MCF 10A (cell line): ENCODE data around the gene SPEM2. TPM values are rescaled to one million over a fixed set of nuclear protein-coding genes. Genes with fewer than 3 reads are reported as not detected.

Experiments
- BruUV-seq: library from RNA; stranded (reverse); fragments of 400-500 nt; replicated peaks from 2 replicates; lab custom pipeline; 2021; lab: Mats Ljungman, UMichigan
- CTCF ChIA-PET: fragments of 300-600 bp; sonication (Branson Sonifier 250); formaldehyde crosslinking; extraction: SDS; loops from one replicate; lab custom pipeline; 2021; ENCODE audit warnings: antibody characterized with exemption, inconsistent platforms; lab: Yijun Ruan, JAX
- POLR2A ChIA-PET: fragments of 300-600, 350-650 bp; sonication (Branson Sonifier 250); formaldehyde crosslinking; extraction: SDS; loops from one replicate; lab custom pipeline; 2020; ENCODE audit warnings: antibody characterized with exemption, inconsistent platforms; lab: Yijun Ruan, JAX
- DNase-seq: peaks from one replicate; pipeline ENCODE4 v3.0.0-alpha.2; 2018; ENCODE audit not compliant: unreplicated experiment
- H3K27ac Mint-ChIP-seq: one replicate; pipeline ENCODE4 v1.8.0; 2022; ENCODE audit warnings: mild to moderate bottlenecking, low read depth, mixed read lengths; ENCODE audit not compliant: unreplicated experiment
- H3K27me3 Mint-ChIP-seq: one replicate; pipeline ENCODE4 v1.8.0; 2022; ENCODE audit warnings: mixed read lengths; ENCODE audit not compliant: insufficient read depth, unreplicated experiment
- H3K36me3 Mint-ChIP-seq: one replicate; pipeline ENCODE4 v1.8.0; 2022; ENCODE audit warnings: mild to moderate bottlenecking, moderate library complexity, mixed read lengths; ENCODE audit not compliant: insufficient read depth, unreplicated experiment
- H3K4me1 Mint-ChIP-seq: one replicate; pipeline ENCODE4 v1.8.0; 2022; ENCODE audit warnings: mixed read lengths; ENCODE audit not compliant: insufficient read depth, unreplicated experiment
- H3K4me3 Mint-ChIP-seq: one replicate; pipeline ENCODE4 v1.8.0; 2022; ENCODE audit warnings: mild to moderate bottlenecking, moderate library complexity, mixed read lengths; ENCODE audit not compliant: unreplicated experiment
- H3K9me3 Mint-ChIP-seq: one replicate; pipeline ENCODE4 v1.8.0; 2022; ENCODE audit warnings: mixed read lengths; ENCODE audit not compliant: unreplicated experiment
- intact Hi-C: fragments of 100-400 bp; cut with micrococcal nuclease; formaldehyde crosslinking; loops from 2 replicates; pipeline ENCODE4 v1.14.1; 2022
- total RNA-seq: library from RNA; stranded (reverse); gene quantifications from 2 replicates; pipeline ENCODE4 v1.2.3, GENCODE V29; 2022
- TF ChIP-seq, protein P1 (sequence below): fragments of 200-600 bp; IDR thresholded peaks from one replicate; pipeline ENCODE4 v1.8.0; 2022; ENCODE audit warnings: antibody characterized with exemption, mild to moderate bottlenecking; ENCODE audit not compliant: unreplicated experiment

The SPEM2 gene
- total RNA-seq, 1 experiment from 2014 or later: not detected

DNA sequence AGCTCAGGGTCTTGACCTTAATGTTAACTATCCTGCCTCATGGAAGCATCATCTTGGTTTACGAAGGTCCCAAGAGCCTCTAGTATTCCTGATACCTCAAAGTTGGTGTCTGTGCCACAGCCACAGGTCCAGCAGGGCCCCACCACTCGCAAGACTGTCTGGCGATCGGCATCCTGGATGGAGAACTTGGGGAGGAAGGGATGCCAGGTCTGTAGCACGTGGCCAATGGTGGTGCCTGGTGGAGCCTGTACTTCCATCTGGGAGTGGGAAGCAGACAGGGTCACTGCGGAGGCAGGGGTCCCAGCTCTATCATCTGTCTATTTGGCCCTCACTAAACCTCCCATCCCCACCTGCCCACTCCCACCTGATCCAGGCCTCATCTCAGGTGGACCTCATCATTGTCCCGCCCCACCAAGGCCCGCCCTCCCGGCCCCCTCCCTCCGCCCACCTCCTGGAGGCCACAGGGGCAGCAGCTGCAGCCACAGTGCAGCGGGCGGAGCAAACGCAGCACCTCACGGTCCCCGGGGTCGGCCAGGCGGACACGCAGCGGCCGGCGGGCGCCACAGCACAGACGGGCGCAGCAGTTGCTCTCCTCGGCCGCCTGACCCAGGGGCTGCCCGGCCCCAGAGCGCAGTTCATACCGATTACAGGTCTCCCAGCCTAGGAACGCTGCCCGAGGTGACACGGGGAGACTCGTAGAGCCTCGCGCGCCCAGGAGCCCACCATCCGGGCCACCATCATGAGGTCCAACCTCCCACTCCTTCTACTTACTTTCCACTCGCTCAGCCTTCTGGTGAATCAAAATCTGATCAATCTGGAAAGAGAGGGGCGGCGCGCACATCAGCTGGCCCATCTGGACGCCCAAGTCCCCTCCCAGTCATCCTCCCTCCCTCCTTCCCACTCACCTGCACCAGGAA, 32.5 kb upstream of the SPEM2 start:
- Mint-ChIP-seq H3K9me3 (no peaks in the 10 kb centered on the region), H3K36me3 (peaks cover 39% of the 10 kb centered on the region), H3K27me3 (no peaks in the 10 kb centered on the region), H3K27ac (no peak overlapping the region), H3K4me3 (peak overlapping the region; percentile 81), H3K4me1 (peaks cover 6% of the 10 kb centered on the region)
- DNase-seq: no peak
- CTCF ChIA-PET: interaction anchor here (0.6 to 1.2 kb wide), 3 partner anchors 12 to 296 kb away, joined by 3 to 5 read pairs (median 3); partner anchors contain the start of gene TNK1
- BruUV-seq: no TSS peak
- TF ChIP-seq, protein P1, sequence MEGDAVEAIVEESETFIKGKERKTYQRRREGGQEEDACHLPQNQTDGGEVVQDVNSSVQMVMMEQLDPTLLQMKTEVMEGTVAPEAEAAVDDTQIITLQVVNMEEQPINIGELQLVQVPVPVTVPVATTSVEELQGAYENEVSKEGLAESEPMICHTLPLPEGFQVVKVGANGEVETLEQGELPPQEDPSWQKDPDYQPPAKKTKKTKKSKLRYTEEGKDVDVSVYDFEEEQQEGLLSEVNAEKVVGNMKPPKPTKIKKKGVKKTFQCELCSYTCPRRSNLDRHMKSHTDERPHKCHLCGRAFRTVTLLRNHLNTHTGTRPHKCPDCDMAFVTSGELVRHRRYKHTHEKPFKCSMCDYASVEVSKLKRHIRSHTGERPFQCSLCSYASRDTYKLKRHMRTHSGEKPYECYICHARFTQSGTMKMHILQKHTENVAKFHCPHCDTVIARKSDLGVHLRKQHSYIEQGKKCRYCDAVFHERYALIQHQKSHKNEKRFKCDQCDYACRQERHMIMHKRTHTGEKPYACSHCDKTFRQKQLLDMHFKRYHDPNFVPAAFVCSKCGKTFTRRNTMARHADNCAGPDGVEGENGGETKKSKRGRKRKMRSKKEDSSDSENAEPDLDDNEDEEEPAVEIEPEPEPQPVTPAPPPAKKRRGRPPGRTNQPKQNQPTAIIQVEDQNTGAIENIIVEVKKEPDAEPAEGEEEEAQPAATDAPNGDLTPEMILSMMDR: no peak
- POLR2A ChIA-PET: interaction anchor here (0.7 to 2.4 kb wide), 12 partner anchors 7 to 683 kb away, joined by 3 to 17 read pairs (median 3); partner anchors contain the start of genes TMEM102, TMEM256 and TMEM95
- intact Hi-C loops: no loop called here

DNA sequence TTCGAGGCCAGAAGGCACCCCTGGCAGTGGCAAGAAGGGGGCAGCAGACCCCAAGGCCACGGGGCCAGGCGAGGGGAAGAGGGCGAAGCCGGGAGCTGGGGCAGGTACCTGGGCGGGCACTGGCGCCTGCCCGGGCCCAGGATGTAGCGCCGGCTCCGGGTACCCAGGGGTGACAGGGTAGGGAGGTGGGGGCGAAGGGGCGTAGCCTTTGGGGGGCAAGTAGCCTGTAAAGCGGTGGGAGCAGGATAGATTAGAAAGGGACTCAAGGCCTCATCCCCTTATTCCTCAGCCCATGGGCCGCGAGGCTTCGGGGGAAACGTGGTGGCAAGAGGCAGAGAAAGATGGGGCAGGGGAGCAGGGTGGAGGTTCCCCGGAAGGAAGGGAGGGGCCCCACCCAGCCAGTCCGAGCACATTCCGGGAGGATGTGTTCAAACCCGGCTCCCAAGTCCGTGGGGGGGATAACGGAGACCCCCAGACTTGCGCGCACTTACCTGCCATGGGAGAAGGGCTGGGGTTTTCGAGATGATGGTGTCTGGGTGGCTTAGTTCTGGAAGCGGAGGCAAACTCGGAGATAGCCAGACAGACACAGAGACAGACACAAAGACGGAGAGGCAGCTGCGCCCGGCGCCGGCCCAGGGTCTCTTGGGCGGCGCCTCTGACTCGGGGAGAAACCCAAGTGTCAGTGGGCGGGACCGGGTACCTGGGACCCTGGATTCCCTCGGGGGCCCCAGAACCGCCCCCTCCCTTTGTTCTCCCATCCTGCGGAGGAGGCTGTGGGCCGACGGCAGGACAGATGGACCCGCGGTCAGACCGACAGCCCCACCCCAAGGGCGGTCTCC, 31.6 kb upstream of the SPEM2 start:
- BruUV-seq: TSS peak; percentile 17
- ChIA-PET CTCF (interaction anchor here (0.6 to 1.3 kb wide), 4 partner anchors 33 to 295 kb away, joined by 3 to 4 read pairs (median 4); no protein-coding TSS in a partner anchor), POLR2A (interaction anchor here (0.7 to 2.4 kb wide), 9 partner anchors 8 to 682 kb away, joined by 3 to 17 read pairs (median 4); partner anchors contain the start of genes TMEM102, TMEM256 and TMEM95)
- DNase-seq: peak; percentile 33
- Mint-ChIP-seq H3K9me3 (no peaks in the 10 kb centered on the region), H3K27ac (no peak overlapping the region), H3K36me3 (peaks cover 30% of the 10 kb centered on the region), H3K27me3 (no peaks in the 10 kb centered on the region), H3K4me3 (peak overlapping the region; percentile 81), H3K4me1 (peaks cover 6% of the 10 kb centered on the region)
- TF ChIP-seq, protein P1: no peak
- intact Hi-C loops: loop anchor here (2.0 kb wide), 1 partner anchor 41 kb away; the partner anchor contains the start of gene TMEM102

DNA sequence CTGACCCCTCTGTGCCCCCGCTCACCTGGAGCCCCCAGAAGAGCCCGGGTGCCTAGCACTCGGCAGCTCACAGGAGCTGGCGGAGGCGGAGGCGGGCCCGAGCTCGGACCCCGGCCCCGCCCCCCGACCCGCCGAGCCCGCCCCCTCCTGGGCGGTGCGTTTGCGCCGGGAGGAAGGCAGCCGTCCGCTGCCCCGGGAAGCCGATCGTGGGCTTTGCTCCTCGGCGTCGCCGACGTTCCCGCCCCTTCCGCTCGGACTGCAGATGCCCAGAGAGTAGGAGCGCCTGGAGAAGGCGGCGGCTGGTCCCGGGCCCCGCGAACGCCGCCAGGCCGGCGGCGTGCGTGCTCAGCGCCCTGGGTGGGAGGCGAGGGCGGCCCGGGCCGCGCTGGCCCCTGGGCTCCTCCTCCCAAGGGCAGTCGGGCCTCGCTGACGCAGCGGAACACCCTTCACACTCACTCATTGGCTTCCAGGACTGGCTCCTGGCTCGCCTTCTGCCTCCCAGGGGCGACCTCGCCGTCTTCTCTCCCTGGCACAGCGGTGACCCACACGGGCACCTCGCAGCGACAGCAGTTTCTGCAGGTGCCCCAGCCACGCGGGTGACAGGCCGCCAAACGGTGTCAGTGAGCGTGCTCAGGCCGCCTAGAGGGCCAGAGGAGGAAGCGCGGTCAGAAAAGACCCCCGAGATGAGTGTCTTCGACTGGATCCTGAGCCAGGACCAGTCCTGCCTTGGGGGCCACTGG, 30.8 kb upstream of the SPEM2 start, which contains the start of gene PLSCR3:
TSS of gene PLSCR3 (minus strand) at position 74 of the 740 bp plus-strand sequence. CDS start 415 bp downstream, outside the sequence.
- Mint-ChIP-seq H3K4me1 (peaks cover 6% of the 10 kb centered on the region), H3K4me3 (peak within 1 kb of the TSS; percentile 81), H3K36me3 (peaks cover 22% of the 10 kb centered on the region), H3K27ac (peak within 1 kb of the TSS; percentile 68), H3K9me3 (no peaks in the 10 kb centered on the region), H3K27me3 (no peaks in the 10 kb centered on the region)
- CTCF ChIA-PET: interaction anchor here (1.0 to 1.6 kb wide), 4 partner anchors 10 to 42 kb away, joined by 3 to 4 read pairs (median 4); partner anchors contain the start of gene TMEM256
- POLR2A ChIA-PET: interaction anchor here (0.6 to 2.4 kb wide), 8 partner anchors 9 to 89 kb away, joined by 3 to 17 read pairs (median 4); partner anchors contain the start of genes TMEM102, TMEM256 and TMEM95
- TF ChIP-seq, protein P1: peak; percentile 29
- BruUV-seq: no TSS peak
- intact Hi-C loops: loop anchor here (2.0 kb wide), 1 partner anchor 40 kb away; the partner anchor contains the start of gene TMEM102
- DNase-seq: peak; percentile 83
